ENCODE results near the gene HDAC5.

The HDAC5 gene

GRCh38 chr17:44137891-44138709 lies 14.7 kb upstream of the HDAC5 start:
- POLR2A ChIA-PET = interaction anchor here (0.9 to 2.2 kb wide), 8 partner anchors 15 to 72 kb away, joined by 3 to 27 read pairs (median 4); partner anchors contain the start of genes HDAC5 and LSM12
- peak overlapping the region; percentile 53 for H3K27ac ChIP-seq (ENCODE audit: extremely low read depth, low read depth, low read length)
- H3K4me3 ChIP-seq (ENCODE audit: low read depth, low read length) = peak overlapping the region; percentile 25
- TF ChIP-seq ZSCAN18 (tag by site-specific recombination; IDR thresholded peaks at IDR 0.05) (no peak), ZNF23 (tag by site-specific recombination; IDR thresholded peaks at IDR 0.05; ENCODE audit: borderline replicate concordance) (no peak), PRDM10 (tag by site-specific recombination; IDR thresholded peaks at IDR 0.05) (peak; percentile 98), ZNF311 (tag by site-specific recombination; IDR thresholded peaks at IDR 0.05; ENCODE audit: borderline replicate concordance) (no peak), ZBTB48 (tag by site-specific recombination; IDR thresholded peaks at IDR 0.05) (no peak), ZNF266 (tag by site-specific recombination; IDR thresholded peaks at IDR 0.05; ENCODE audit: low read depth) (no peak), SETDB1 (IDR thresholded peaks at IDR 0.05; ENCODE audit: insufficient read length, low read length) (no peak), PBX3 (CRISPR knock-in tag; IDR thresholded peaks at IDR 0.05) (no peak), ZNF121 (tag by site-specific recombination; IDR thresholded peaks at IDR 0.05) (no peak), ZNF26 (tag by site-specific recombination; IDR thresholded peaks at IDR 0.05) (no peak), ZNF768 (tag by site-specific recombination; IDR thresholded peaks at IDR 0.05) (no peak), ZNF501 (tag by site-specific recombination; IDR thresholded peaks at IDR 0.05) (no peak), ZNF223 (tag by site-specific recombination; IDR thresholded peaks at IDR 0.05) (no peak), ZNF654 (tag by site-specific recombination; IDR thresholded peaks at IDR 0.05; ENCODE audit: low read depth) (no peak), BCL6B (tag by site-specific recombination; IDR thresholded peaks at IDR 0.05) (no peak), ZBTB10 (tag by site-specific recombination; IDR thresholded peaks at IDR 0.05) (peak; percentile 48; the same call in 1 of the 2 replicates), ZNF747 (tag by site-specific recombination; IDR thresholded peaks at IDR 0.05) (no peak), GLIS1 (tag by site-specific recombination; IDR thresholded peaks at IDR 0.05) (peak; percentile 99), KLF17 (tag by site-specific recombination; IDR thresholded peaks at IDR 0.05) (peak; percentile 97), ZFP3 (tag by site-specific recombination; IDR thresholded peaks at IDR 0.05; ENCODE audit: low read depth) (no peak), ZNF391 (tag by site-specific recombination; IDR thresholded peaks at IDR 0.05; ENCODE audit: borderline replicate concordance, low read depth) (no peak), ZSCAN16 (tag by site-specific recombination; IDR thresholded peaks at IDR 0.05) (peak; percentile 86)

More at GRCh38 chr17:44137891-44138709, 14.7 kb upstream of the HDAC5 start:
- Histone ChIP-seq H3K9me3 (ENCODE audit: control insufficient read depth, insufficient read depth, low read depth, low read length) (no peaks in the 10 kb centered on the region), H3K36me3 (ENCODE audit: control insufficient read depth in 2 of 2, insufficient read depth in 1 of 2, low read length in 2 of 2) (no peaks in the 10 kb centered on the region), H3K4me1 (ENCODE audit: control insufficient read depth, insufficient read depth, low read length) (peaks cover 11% of the 10 kb centered on the region)
- CTCF ChIA-PET = interaction anchor here (0.7 to 3.4 kb wide), 8 partner anchors 14 to 336 kb away, joined by 3 to 17 read pairs (median 4); partner anchors contain the start of gene HDAC5
